IMR-90 (cell line): ENCODE results near the gene CDCP2.

Source experiments
- CEBPB ChIP-seq: IDR thresholded peaks from 2 replicates; pipeline ENCODE4 v1.6.1; 2012; ENCODE audit warnings: low read depth, low read length, improper control_type of control experiment
- FOS ChIP-seq: fragments of 150-350 bp; IDR thresholded peaks from 2 replicates; pipeline ENCODE4 v1.6.1; 2016; ENCODE audit warnings: low read depth, low read length
- MAFK ChIP-seq: IDR thresholded peaks from 2 replicates; pipeline ENCODE4 v1.6.1; 2012; ENCODE audit warnings: low read depth, low read length, improper control_type of control experiment
- MXI1 ChIP-seq: IDR thresholded peaks from 2 replicates; pipeline ENCODE4 v1.6.1; 2012; ENCODE audit warnings: low read depth, mild to moderate bottlenecking, low read length, moderate library complexity, borderline replicate concordance
- POLR2A ChIP-seq: IDR thresholded peaks from 2 replicates; pipeline ENCODE4 v1.6.1; 2012; ENCODE audit warnings: mild to moderate bottlenecking, low read depth, low read length
- RAD21 ChIP-seq: IDR thresholded peaks from 2 replicates; pipeline ENCODE4 v1.6.1; 2012; ENCODE audit warnings: low read length, improper control_type of control experiment
- RCOR1 ChIP-seq: IDR thresholded peaks from 2 replicates; pipeline ENCODE4 v1.6.1; 2012; ENCODE audit warnings: mild to moderate bottlenecking, low read length, improper control_type of control experiment; ENCODE audit not compliant: insufficient replicate concordance
- TF ChIP-seq, protein P1 (sequence below): conservative IDR thresholded peaks from 2 replicates; pipeline ENCODE4 v1.5.1; 2012; ENCODE audit warnings: mild to moderate bottlenecking, low read depth, low read length, improper control_type of control experiment
- TF ChIP-seq, protein P2 (sequence below): fragments of 150-350 bp; IDR thresholded peaks from 2 replicates; pipeline ENCODE4 v1.6.1; 2016; ENCODE audit warnings: low read depth, mild to moderate bottlenecking, low read length, moderate library complexity, borderline replicate concordance
- TF ChIP-seq, protein P3 (sequence below): fragments of 150-350 bp; IDR thresholded peaks from 2 replicates; pipeline ENCODE4 v1.6.1; 2017; ENCODE audit warnings: mild to moderate bottlenecking, antibody characterized with exemption, low read length, low read depth

DNA sequence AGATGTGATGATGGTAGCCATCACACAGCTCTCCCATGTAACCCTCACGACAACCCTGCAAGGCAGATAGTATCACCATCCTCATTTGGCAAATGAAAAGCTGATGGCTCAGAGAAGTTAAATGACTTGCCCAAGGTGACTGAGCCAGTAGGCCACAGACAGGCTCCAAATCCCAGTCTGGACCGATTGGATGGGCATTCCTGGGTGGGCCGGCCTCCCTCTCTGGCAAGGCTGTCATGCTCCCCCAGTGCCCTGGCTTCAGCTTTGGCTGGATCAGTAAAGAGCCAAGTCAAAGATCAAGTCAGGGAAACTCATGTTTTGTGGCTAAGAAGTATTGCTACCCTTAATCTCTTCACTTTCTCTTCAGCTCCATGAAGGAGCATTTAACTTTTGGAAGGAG is 41.2 kb downstream of the CDCP2 start:
- TF ChIP-seq POLR2A (no peak), CEBPB (no peak), MXI1 (no peak), RCOR1 (no peak), RAD21 (no peak), MAFK (no peak), FOS (no peak)
- TF ChIP-seq, protein P1, sequence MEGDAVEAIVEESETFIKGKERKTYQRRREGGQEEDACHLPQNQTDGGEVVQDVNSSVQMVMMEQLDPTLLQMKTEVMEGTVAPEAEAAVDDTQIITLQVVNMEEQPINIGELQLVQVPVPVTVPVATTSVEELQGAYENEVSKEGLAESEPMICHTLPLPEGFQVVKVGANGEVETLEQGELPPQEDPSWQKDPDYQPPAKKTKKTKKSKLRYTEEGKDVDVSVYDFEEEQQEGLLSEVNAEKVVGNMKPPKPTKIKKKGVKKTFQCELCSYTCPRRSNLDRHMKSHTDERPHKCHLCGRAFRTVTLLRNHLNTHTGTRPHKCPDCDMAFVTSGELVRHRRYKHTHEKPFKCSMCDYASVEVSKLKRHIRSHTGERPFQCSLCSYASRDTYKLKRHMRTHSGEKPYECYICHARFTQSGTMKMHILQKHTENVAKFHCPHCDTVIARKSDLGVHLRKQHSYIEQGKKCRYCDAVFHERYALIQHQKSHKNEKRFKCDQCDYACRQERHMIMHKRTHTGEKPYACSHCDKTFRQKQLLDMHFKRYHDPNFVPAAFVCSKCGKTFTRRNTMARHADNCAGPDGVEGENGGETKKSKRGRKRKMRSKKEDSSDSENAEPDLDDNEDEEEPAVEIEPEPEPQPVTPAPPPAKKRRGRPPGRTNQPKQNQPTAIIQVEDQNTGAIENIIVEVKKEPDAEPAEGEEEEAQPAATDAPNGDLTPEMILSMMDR, result no peak
- TF ChIP-seq, protein P2, sequence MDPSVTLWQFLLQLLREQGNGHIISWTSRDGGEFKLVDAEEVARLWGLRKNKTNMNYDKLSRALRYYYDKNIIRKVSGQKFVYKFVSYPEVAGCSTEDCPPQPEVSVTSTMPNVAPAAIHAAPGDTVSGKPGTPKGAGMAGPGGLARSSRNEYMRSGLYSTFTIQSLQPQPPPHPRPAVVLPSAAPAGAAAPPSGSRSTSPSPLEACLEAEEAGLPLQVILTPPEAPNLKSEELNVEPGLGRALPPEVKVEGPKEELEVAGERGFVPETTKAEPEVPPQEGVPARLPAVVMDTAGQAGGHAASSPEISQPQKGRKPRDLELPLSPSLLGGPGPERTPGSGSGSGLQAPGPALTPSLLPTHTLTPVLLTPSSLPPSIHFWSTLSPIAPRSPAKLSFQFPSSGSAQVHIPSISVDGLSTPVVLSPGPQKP, result no peak
- TF ChIP-seq, protein P3, sequence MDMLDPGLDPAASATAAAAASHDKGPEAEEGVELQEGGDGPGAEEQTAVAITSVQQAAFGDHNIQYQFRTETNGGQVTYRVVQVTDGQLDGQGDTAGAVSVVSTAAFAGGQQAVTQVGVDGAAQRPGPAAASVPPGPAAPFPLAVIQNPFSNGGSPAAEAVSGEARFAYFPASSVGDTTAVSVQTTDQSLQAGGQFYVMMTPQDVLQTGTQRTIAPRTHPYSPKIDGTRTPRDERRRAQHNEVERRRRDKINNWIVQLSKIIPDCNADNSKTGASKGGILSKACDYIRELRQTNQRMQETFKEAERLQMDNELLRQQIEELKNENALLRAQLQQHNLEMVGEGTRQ, result no peak
